GM12801 (cell line): ENCODE results near the gene KIRREL1.

Experiments used
- TF ChIP-seq, protein P1 (sequence below): IDR thresholded peaks from one replicate; pipeline ENCODE4 v1.5.1; 2011; ENCODE audit warnings: control low read depth; ENCODE audit not compliant: insufficient read length; ENCODE audit errors: extremely low read depth

Gene KIRREL1

DNA sequence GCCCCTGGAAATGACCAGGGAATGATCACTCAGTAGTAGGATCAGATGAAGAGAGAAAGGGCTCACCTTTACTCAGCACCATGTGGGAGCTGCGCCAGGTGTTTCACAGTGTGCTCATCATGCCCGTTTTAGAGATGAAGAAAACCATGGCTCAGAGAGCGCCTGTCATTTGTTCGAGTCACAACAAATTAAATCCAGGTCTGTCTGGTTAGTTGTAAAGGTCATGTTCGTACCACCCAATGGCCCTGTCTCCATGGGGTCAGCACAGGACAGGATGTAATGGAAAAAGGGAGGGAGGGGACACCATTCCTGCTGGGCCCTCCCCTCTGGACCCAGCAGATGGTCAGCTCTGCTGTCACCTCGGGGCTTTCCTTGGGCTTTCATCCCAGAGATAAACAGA is 15.2 kb downstream of the KIRREL1 start:
- TF ChIP-seq, protein P1, sequence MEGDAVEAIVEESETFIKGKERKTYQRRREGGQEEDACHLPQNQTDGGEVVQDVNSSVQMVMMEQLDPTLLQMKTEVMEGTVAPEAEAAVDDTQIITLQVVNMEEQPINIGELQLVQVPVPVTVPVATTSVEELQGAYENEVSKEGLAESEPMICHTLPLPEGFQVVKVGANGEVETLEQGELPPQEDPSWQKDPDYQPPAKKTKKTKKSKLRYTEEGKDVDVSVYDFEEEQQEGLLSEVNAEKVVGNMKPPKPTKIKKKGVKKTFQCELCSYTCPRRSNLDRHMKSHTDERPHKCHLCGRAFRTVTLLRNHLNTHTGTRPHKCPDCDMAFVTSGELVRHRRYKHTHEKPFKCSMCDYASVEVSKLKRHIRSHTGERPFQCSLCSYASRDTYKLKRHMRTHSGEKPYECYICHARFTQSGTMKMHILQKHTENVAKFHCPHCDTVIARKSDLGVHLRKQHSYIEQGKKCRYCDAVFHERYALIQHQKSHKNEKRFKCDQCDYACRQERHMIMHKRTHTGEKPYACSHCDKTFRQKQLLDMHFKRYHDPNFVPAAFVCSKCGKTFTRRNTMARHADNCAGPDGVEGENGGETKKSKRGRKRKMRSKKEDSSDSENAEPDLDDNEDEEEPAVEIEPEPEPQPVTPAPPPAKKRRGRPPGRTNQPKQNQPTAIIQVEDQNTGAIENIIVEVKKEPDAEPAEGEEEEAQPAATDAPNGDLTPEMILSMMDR = no peak

DNA sequence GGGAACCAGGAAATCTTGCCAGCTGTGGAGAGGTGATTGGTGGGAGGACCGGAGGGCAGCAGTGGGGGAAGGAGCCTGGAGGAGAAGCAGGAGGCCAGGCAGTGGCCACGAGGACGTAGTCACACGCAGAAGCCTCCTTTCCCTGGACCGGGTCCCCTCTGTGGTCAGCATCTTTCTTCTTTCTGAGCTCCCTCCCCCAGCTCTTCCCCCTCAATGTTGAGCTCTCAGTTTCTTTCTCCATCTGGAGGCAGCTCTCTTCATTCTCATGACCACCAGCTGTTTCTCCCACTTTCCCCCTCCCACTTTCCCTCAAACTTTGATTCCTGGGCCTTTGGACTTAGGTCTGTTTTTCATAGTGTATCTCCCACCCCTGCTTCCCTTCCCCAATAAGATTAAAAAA is 18.3 kb downstream of the KIRREL1 start:
- TF ChIP-seq, protein P1 = no peak

GRCh38 chr1:158013840-158014730 is 20.6 kb downstream of the KIRREL1 start:
- TF ChIP-seq, protein P1 = no peak

DNA sequence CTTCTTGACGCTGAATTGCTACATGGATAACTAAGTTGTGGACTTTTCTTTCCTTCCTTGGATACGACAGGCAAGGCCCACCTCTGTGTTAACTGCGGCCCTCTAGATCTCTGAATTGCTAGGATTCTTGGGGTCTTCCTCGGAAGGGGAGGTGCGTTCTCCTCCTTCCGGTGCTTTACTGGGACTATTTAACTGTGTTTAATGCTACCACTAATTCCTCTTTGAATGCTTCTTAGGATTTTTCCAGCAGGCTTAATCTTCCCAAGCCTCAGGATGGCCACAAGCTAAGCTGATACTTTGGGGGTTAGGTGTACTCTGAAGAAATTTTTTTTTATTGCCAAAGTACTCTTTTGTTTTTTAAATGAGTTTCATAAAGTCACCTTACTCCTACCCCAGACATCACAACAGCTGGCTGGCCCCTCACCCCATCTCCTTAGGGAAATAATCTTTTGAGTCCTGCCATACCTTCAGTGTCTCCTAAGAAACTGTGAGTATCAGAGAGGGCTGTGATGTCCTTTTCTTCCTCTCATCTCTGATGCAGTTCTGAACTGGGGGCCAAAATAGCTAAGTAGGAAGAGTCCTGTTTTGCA is 21.4 kb downstream of the KIRREL1 start:
- TF ChIP-seq, protein P1 = no peak

DNA sequence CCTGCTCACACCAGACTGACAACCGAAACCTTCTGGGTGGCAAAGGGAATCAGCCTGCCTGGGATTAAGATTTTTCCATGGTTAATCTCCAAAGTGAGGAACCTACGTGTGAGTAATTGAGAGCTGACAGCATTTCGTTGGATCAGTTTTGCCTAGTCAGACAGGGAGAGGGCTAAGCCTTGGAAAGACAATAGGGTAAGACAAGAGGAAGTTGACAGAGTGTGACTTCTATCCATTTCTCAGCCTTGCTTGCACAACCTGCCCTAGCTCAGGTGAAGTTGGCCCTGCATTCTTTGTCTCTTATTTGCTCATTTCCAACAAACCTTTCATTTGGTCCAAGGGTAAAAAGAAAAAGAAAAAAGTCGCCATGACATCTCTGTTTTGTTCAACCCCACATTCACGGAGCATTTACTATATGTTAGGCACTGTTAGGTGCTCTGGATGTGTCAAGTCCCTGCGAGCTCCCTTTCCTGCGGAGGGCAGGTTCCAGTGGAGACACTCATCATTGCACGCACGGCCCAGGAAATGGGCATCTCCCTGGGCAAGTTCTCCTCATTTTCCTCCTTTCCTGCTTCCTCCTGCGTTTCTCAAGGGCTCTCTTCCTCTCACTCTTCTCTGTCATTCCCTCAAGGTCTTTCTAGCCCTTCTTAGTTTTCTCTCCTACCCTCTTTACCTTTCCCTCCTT is 23.3 kb downstream of the KIRREL1 start:
- TF ChIP-seq, protein P1 = no peak

DNA sequence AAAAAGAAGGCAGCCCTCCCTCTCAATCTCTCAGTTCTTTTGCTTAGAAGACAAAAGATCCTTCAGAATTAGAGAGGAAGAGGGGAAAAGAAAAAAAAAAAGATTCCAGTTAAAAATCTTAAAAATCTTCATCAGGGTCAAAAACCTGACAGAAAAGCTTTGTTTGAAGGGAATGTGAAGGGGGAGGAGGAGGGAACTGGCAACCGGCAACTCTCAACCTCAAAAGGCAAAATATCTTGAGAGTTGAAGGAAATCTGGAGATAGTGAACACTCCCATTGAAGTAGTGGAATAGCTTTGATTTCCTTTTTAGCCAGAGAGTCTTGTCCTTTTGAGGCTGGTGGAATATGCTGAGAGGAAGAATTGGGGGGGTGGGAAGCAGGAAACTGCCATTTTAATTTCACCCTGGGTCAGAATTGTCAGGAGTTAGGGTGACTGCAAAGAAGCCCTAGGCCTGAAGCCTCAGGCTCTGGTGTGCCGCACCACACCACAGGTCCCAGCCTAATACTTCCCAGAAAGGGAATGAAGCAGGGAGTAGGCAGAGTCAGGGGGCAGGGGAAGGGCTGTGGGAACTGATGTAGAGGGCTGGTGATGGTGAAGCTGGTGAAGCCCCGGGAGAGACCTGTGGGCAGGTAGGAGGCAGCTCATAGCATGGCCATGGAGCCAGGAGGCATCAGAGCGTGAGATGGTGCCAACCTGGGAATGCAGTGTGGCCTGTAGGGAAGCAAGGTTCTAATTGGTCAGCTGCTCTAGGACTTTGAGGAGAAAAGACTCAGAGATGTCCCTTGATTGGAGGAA is 24.6 kb downstream of the KIRREL1 start:
- TF ChIP-seq, protein P1 = no peak
